ENCODE data around the gene TTC33.
"Not testable (repeated sequence)": the region's sequence is repeated elsewhere in the genome, so short reads cannot be mapped to it uniquely, and the experiment has no call there.

Gene TTC33

GRCh38 chr5:40575921-40576320 lies 179.8 kb downstream of the TTC33 start:
- no peak for DNase-seq (ENCODE audit: low read depth in 2 of 3, low spot score in 1 of 3)

DNA sequence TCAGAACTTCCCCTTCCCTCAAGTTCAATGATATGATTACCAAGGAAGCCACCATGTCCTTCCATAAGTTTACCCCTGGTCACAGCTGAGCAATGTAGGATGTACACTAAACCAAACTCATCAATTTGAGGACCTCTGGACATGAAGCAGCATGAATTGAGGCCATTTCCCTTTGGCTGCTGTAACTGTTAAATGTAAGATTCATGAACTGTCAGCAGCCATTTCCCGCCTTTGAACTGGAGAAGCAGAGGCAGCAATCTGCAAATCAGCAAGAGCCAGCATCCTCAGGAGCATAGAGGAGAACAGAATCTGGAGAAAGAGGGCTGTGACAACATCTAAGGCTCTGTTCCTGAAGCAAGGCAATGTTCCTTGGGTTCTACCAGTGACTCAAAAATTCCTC lies 180.3 kb downstream of the TTC33 start:
- DNase-seq (ENCODE audit: low read depth in 2 of 3, low spot score in 1 of 3): no peak

DNA sequence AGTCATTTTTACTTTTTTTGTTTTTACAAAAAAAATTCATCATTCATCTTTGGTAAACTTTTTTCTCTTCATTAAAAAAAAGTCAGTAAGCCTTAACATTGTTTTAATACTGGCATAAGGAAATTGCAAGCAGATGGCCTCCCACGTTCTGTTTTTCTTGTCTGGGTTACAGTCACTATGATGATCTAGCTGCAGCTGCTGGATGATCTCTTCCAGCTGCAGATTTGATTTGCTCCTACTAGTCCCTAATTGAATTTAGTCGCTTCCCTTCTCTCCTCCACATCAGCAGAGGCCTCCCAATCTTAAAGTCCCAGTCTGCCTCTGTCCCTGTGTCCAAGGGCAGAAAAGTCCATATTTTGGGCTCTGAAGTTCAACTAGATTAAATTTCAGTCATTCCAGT lies 182.8 kb downstream of the TTC33 start:
- no peak for DNase-seq (ENCODE audit: low read depth in 2 of 3, low spot score in 1 of 3)

- DNase-seq (ENCODE audit: low read depth in 2 of 3, low spot score in 1 of 3): no peak
Observed at GRCh38 chr5:40572391-40572790, 183.4 kb downstream of the TTC33 start.

- DNase-seq (ENCODE audit: low read depth in 2 of 3, low spot score in 1 of 3): no peak
Observed at GRCh38 chr5:40571729-40572128, 184.0 kb downstream of the TTC33 start.

- DNase-seq (ENCODE audit: low read depth in 2 of 3, low spot score in 1 of 3): no peak
Observed at GRCh38 chr5:40570408-40571129, 185.2 kb downstream of the TTC33 start.

DNA sequence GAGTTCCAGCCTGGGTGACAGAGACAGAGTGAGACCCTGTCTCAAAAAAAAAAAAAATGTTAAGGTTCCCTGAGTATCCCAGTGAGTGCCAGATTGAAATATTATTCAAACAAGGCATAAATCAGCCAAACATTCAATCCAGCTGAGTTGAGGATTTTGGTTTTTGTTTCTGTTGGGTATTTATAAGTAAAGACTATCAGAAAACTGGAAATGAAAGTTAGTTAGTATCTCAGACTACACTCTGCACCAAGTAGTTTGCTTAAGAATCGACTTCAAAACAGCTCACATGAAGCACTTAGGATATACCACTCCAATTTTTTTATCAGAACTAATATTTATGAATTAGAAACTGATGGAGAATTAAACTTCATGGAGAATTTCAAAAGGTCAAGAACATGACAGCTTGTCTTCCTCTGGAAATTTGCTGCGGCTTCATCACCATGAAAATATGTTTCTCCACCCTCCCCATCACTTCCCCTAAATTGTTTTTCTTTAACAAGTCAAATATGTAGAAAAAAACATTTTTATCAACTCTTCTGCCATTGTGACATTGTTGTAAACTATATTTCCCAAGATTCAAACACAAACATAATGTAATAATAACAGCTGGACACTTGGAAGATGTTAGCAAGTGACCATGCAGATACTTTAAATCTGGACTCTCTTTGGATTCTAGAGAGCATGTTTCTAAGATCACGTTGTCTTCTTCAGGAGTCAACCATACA lies 186.1 kb downstream of the TTC33 start:
- no peak for DNase-seq (ENCODE audit: low read depth in 2 of 3, low spot score in 1 of 3)

DNA sequence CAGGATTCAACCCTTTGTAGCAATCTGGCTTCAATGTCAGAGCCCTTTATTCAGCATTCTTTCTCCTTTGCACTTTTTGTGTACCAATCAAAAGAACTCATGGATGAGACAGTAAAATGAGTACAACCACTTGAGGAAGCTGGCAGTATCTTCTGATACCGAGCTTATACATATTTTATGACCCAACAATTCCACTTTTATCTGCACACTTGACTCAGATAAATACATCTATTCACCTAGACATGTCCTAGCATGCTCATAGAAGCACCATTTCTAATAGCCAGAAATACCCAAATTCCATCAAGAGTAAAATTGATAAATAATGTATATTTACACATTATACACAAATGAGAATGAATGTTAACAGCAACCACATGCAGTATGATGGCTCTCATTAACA lies 187.2 kb downstream of the TTC33 start:
- DNase-seq (ENCODE audit: low read depth in 2 of 3, low spot score in 1 of 3): no peak

GRCh38 chr5:40563173-40563572 lies 192.6 kb downstream of the TTC33 start:
- DNase-seq (ENCODE audit: low read depth in 2 of 3, low spot score in 1 of 3): not testable (repeated sequence)

DNA sequence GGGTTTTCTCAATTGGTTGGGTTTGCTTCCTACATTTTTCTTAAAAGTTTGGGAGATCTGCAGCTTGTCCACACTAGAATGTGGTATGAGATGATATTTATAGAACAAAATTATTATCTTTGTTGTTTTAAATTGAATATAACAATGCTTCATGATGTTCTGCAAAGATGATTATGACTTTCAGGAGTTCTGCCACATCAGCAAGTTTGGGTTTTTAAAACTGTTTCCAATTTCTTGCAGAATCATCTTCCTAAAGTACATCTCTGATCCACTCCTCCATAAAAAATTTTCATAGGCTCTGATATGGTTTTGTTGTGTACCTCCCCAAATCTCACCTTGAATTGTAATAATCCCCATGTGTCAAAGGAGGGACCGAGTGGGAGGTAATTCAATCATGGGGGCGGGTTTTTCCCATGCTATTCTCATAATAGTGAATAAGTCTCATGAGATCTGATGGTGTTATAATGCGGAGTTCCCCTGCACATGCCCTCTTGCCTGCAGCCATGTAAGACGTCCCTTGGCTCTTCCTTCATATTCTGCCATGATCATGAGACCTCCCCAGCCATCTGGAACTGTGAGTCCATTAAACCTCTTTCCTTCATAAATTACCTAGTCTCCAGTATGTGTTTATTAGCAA lies 195.2 kb downstream of the TTC33 start:
- no peak for DNase-seq (ENCODE audit: low read depth in 2 of 3, low spot score in 1 of 3)

DNA sequence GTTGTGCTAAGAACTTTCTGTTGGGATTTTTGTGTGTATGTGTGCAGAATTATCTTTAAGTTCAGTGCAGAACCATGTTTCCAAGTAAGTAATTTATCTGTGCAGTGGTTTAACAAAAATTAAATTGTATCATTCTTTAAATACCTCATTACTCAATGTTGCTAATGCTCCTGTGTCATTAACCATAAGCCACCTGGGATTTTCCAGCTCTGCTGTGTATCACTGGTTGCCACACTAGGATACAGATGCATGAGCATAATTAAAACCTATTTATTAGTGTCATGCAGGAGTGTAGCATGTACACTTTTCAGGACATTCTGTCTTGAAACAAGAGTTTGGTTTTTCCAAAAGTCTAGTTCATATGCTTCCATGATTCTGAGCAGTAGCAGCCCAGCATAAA lies 196.5 kb downstream of the TTC33 start:
- no peak for DNase-seq (ENCODE audit: low read depth in 2 of 3, low spot score in 1 of 3)

DNA sequence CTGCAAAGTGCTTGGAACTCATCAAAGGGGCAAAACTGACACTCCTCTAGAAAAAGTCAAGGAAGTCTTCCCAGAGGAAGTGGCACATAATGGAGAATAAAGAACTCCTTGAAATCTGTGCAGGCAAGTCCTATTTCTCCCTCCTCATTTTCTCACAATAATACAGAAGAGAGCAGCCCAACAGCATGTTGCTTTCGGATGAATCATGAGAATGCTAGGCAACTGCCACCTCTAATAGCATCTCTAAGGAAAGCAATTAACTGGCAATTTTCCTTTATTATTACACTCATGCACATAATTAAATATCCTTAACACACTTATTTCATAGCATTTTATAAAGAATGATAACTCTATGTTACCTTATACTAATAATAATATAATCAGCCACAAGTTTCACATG lies 198.3 kb downstream of the TTC33 start:
- no peak for DNase-seq (ENCODE audit: low read depth in 2 of 3, low spot score in 1 of 3)

- no peak for DNase-seq (ENCODE audit: low read depth in 2 of 3, low spot score in 1 of 3)
Observed at GRCh38 chr5:40556811-40557210, 198.9 kb downstream of the TTC33 start.

GRCh38 chr5:40555886-40556285 lies 199.9 kb downstream of the TTC33 start:
- no peak for DNase-seq (ENCODE audit: low read depth in 2 of 3, low spot score in 1 of 3)

- DNase-seq (ENCODE audit: low read depth in 2 of 3, low spot score in 1 of 3): no peak
Observed at GRCh38 chr5:40554813-40555212, 200.9 kb downstream of the TTC33 start.

DNA sequence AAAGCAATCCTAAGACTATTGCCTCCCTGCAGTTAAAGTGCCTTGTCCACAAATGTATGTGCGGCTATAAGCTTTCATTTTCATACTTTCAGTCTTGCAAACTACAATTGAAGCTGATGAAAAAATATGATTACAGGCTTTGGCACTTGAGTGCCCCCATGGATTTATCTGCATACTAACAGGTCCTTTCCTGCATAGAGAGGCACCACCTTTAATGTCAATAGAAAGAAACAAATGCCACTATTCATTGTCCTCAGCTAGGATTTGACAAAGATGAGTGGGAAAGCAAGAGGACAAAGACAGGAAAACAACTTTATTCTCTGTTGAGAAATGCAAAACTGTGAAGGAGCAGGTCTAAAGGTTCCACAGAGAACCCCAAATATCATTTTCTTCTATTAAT lies 201.7 kb downstream of the TTC33 start:
- no peak for DNase-seq (ENCODE audit: low read depth in 2 of 3, low spot score in 1 of 3)

DNA sequence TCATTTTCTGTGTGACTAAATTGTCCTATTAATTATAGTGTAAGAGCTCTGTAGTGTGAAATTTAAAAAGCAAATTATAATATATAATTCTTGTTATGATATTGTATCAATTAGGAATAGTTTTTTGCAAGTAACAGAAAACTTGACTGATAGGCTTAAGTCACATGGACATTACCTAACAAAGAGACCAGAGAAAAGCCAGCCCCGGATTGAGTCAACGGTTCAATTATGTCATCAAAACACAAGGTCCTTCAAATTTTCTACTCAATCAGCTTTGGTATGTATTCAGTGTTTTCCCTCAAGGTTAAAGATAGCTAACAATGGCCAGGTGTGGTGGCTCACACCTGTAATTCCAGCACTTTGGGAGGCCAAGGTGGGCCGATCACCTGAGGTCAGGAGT lies 202.8 kb downstream of the TTC33 start:
- no peak for DNase-seq (ENCODE audit: low read depth in 2 of 3, low spot score in 1 of 3)

DNA sequence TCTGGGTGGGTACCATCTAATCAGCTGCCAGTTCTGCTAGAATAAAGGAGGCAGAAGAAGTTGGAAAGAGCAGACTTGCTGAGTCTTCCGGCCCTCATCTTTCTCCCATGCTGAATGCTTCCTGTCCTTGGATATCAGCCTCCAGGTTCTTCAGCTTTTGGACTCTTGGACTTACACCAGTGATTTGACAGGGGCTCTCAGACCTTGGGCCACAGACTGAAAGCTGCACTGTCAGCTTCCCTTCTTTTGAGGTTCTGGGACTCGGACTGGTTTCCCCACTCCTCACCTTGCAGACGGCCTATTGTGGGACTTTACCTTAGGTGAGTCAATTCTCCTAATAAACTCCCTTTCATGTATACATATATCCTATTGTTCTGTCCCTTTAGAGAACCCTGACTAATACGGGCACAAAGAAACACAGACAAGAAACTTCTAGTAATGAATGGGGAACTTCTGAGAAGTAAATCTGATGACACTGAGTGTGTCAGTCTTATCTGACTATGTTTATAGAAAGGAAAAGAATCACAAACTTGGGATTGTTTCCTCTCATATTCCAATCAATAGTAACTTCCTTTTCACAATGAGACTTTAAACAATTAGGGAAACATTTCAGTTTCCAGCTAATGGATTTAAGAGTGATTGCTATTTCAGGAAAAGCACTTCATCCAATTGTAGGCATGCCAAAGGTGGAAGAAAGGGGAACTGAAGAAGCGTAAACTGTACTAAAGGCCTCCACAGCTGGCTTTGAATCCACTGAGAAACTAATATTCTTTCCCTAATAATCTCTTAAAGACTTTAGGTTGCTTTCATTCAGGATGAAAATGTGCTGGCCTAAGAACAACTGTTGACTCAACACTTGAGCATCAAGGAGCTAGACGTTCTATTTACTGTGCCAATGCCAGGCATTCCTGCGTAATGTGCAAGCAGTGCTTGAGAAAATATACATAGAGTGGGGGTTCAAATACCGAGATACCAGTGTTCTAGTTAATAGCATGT lies 204.0 kb downstream of the TTC33 start:
- DNase-seq (ENCODE audit: low read depth in 2 of 3, low spot score in 1 of 3): no peak

DNA sequence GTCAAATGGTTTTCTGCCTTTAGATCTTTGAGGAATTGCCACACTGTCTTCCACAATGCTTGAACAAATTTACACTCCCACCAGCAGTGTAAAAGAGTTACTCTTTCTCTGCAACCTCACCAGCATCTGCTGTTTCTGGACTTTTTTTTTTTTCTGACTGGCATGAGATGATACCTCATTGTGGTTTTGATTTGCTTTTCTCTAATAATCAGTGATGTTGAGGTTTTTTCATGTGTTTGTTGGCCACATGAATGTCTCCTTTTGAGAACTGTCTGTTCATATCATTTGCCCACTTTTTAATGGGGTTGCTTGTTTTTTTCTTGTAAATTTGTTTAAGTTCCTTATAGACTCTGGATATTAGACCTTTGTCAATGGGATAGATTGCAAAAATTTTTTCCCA lies 205.3 kb downstream of the TTC33 start:
- DNase-seq (ENCODE audit: low read depth in 2 of 3, low spot score in 1 of 3): no peak

DNA sequence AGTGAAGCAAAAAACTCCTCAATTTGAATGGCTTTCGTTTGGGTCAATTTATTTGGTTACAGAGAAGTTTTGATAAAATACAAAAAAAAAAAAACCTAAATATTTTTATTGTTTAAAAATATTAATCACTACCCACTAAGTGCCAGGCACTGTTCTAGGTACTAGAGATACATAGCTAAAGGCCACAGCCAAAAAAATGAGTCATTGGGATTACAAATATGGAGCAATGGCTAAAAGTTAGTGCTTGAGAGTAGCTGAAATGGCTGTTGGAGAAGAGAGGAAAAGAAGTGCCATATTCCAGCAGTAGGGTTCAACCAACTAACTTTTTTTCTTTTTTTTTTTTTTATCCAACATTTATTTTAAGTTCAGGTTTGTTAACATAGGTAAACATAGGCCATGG lies 206.1 kb downstream of the TTC33 start:
- DNase-seq (ENCODE audit: low read depth in 2 of 3, low spot score in 1 of 3): no peak

GRCh38 chr5:40547994-40548575 lies 207.7 kb downstream of the TTC33 start:
- DNase-seq (ENCODE audit: low read depth in 2 of 3, low spot score in 1 of 3): no peak

Measured in stimulated activated CD4-positive, alpha-beta T cell treated with anti-CD3 and anti-CD28 coated beads, Interleukin-12 subunit alpha, Interleukin-12 subunit beta, amount 100 ng/mL, for 48 hours (primary cell).